Peyer's patch (tissue), 4 donors: ENCODE measurements around the gene SAPCD1. TPM values are rescaled to one million over a fixed set of nuclear protein-coding genes. Genes with fewer than 3 reads are reported as not detected.

ENCODE experiments used
- DNase-seq, 3 donors: peaks; one replicate each; pipeline ENCODE4 v3.0.0-alpha.2; 2017 to 2019
- H3K27ac ChIP-seq, 4 donors: fragments of 200-600 bp; sonication (generic); one replicate each; pipeline ENCODE4 v1.5.1; 2016 to 2019
- H3K27me3 ChIP-seq, 2 donors: fragments of 200-600 bp; sonication (generic); one replicate each; pipeline ENCODE4 v1.5.1; 2019
- H3K36me3 ChIP-seq, 3 donors: fragments of 200-600 bp; sonication (generic); one replicate each; pipeline ENCODE4 v1.5.1; 2016 to 2019
- H3K4me1 ChIP-seq, 4 donors: fragments of 200-600 bp; sonication (generic); one replicate each; pipeline ENCODE4 v1.5.1; 2016 to 2019
- H3K4me3 ChIP-seq, 4 donors: fragments of 200-600 bp; sonication (generic); 1 replicate in 3 of 4; 2 replicates in 1 of 4; pipeline ENCODE4 v1.5.1; 2016 to 2019; ENCODE audit warnings: mild to moderate bottlenecking in 1 of 4
- H3K9me3 ChIP-seq, 4 donors: fragments of 200-600 bp; sonication (generic); one replicate each; pipeline ENCODE4 v1.5.1; 2016 to 2019; ENCODE audit warnings: mild to moderate bottlenecking in 1 of 4
- POLR2A ChIP-seq, 2 donors: fragments of 450-650 bp; IDR thresholded peaks; one replicate each; pipeline ENCODE4 v1.5.1; 2017; ENCODE audit warnings: antibody characterized with exemption in 2 of 2, mild to moderate bottlenecking in 2 of 2, moderate library complexity in 2 of 2
- total RNA-seq, 4 donors: library from RNA; depleted of rRNA; stranded (reverse); fragments of >200 nt; gene quantifications; one replicate each; pipeline ENCODE4 v1.1.0, GENCODE V29; 2016
- TF ChIP-seq, protein P1 (sequence below), 6 experiments: fragments of 450-650 bp in 4 of 6; fragments of 200-600 bp in 2 of 6; sonication (generic) in 1 of 6; IDR thresholded peaks; one replicate each; pipeline ENCODE4 v1.5.1; 2017 to 2019; ENCODE audit warnings: antibody characterized with exemption in 6 of 6, mild to moderate bottlenecking in 3 of 6, moderate library complexity in 1 of 6

The SAPCD1 gene
- 10 to 100 TPM in 1 of 4 donors, 1 to 10 TPM in 3; 6.6 to 10.3 (median 9.5) TPM for total RNA-seq

DNA sequence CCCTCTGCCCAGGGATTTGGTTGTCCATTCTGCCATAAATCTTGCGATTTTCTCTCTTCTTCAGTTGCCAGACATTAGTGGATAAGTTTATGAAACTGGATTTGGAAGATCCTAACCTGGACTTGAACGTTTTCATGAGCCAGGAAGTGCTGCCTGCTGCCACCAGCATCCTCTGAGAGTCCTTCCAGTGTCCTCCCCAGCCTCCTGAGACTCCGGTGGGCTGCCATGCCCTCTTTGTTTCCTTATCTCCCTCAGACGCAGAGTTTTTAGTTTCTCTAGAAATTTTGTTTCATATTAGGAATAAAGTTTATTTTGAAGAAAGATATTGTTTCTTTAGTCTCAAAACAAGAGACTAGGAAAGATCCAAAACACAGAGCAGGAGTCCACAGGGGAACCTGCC is at the start of gene SAPCD1:
Gene SAPCD1 (plus strand): TSS at position 301 of the 400 bp plus-strand sequence. CDS start 399 bp downstream, outside the sequence.
- H3K4me1 ChIP-seq: peaks cover 0 to 16% (median 0%) of the 10 kb centered on the region in 4 donors

DNA sequence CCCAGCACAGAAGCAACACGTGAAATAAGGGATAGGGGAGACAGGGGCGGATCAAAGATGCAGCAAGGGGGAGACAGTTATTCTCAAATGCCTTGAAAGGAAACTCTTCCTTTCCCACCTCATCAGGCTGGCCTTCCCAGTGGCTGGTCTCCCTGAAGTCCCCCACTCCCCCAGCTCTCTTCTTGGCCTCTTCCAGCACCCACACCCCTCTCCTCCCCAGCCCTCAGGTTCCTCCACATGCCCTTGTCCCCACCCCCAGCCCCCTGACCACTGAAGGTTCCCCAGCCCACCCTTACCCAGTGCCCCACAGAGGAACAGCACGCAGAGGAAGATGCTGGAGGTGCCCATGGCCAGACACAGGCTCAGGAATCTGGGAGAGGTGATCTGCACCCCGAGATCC is 49.0 kb upstream of the SAPCD1 start:
- H3K4me3 ChIP-seq: no peak overlapping the region
- no peaks in the 10 kb centered on the region for H3K9me3 ChIP-seq
- H3K27ac ChIP-seq: no peak overlapping the region
- no peaks in the 10 kb centered on the region for H3K27me3 ChIP-seq
- DNase-seq: no peak
- H3K36me3 ChIP-seq: no peaks in the 10 kb centered on the region
- TF ChIP-seq, protein P1, sequence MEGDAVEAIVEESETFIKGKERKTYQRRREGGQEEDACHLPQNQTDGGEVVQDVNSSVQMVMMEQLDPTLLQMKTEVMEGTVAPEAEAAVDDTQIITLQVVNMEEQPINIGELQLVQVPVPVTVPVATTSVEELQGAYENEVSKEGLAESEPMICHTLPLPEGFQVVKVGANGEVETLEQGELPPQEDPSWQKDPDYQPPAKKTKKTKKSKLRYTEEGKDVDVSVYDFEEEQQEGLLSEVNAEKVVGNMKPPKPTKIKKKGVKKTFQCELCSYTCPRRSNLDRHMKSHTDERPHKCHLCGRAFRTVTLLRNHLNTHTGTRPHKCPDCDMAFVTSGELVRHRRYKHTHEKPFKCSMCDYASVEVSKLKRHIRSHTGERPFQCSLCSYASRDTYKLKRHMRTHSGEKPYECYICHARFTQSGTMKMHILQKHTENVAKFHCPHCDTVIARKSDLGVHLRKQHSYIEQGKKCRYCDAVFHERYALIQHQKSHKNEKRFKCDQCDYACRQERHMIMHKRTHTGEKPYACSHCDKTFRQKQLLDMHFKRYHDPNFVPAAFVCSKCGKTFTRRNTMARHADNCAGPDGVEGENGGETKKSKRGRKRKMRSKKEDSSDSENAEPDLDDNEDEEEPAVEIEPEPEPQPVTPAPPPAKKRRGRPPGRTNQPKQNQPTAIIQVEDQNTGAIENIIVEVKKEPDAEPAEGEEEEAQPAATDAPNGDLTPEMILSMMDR (IDR thresholded peaks at IDR 0.05): no peak
- TF ChIP-seq POLR2A (IDR thresholded peaks at IDR 0.05): no peak
- H3K4me1 ChIP-seq: peaks cover 0 to 15% (median 1%) of the 10 kb centered on the region in 4 donors

More for the DNA sequence above, at the start of gene SAPCD1:
- H3K4me3 ChIP-seq: no peak within 1 kb of the TSS
- peak within 1 kb of the TSS in 1 of 4 donors; percentile 22 for H3K27ac ChIP-seq
- H3K9me3 ChIP-seq: no peaks in the 10 kb centered on the region
- no peak for DNase-seq
- TF ChIP-seq POLR2A (IDR thresholded peaks at IDR 0.05): no peak
- TF ChIP-seq, protein P1 (IDR thresholded peaks at IDR 0.05): no peak
- no peaks in the 10 kb centered on the region for H3K36me3 ChIP-seq
- H3K27me3 ChIP-seq: no peaks in the 10 kb centered on the region

- Histone ChIP-seq H3K27ac (peak overlapping the region in 1 of 4 donors; percentile 35), H3K36me3 (no peaks in the 10 kb centered on the region), H3K4me1 (peaks cover 0 to 15% (median 1%) of the 10 kb centered on the region in 4 donors), H3K27me3 (no peaks in the 10 kb centered on the region), H3K9me3 (no peaks in the 10 kb centered on the region), H3K4me3 (no peak overlapping the region)
- DNase-seq: no peak
- TF ChIP-seq, protein P1 (IDR thresholded peaks at IDR 0.05): no peak
- no peak for TF ChIP-seq POLR2A (IDR thresholded peaks at IDR 0.05)
Measured at GRCh38 chr6:31713991-31714684, 48.3 kb upstream of the SAPCD1 start.

DNA sequence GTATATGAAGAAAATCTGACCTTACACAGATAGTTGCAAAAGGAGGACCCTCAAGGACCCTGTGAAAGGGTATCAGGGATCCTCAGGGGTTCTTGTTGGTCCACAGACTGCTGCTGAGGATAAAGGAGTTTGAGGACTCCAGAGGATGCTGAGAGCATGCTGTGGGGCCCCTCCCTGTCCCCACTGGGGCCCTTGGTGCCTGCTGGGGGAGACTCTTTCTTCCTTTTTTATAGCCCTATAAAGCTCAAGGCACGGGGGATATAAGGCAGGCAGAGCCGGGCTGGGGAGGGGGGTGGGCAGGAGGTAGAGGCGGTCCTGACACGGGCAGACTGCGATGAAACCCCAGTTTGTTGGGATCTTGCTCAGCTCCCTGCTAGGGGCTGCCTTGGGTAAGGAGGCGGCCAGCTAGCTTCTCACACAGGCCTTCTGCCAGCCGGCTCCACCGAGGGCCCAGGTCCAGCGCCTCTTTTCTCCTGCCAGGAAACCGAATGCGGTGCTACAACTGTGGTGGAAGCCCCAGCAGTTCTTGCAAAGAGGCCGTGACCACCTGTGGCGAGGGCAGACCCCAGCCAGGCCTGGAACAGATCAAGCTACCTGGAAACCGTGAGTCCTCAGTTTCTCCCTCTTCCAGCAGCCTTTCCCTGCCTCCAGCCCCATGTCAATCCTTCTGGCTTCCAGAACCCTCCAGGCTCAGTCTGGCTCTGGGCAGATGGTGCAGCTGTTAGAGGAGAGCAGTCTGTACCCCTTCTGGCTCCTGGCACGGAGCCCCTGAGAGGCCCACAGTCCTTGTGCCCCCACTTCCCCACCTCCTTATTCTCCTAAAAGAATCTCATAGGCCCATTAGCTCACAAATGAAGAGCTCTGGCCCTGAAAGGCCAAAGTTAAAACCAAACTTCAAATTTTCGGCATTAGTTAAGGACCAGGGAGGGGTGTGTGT is 47.2 kb upstream of the SAPCD1 start, which contains the start of gene LY6G6D:
Gene LY6G6D (plus strand): TSS at position 327 of the 937 bp plus-strand sequence. CDS start 8 bp downstream, at position 335.
- TF ChIP-seq, protein P1 (IDR thresholded peaks at IDR 0.05): no peak
- H3K27ac ChIP-seq: peak within 1 kb of the TSS in 1 of 4 donors; percentile 35

GRCh38 chr6:31717499-31718222 is 44.8 kb upstream of the SAPCD1 start:
- no peak overlapping the region for H3K4me3 ChIP-seq

More for the DNA sequence above, 47.2 kb upstream of the SAPCD1 start, which contains the start of gene LY6G6D:
- Histone ChIP-seq H3K4me1 (peaks cover 0 to 15% (median 1%) of the 10 kb centered on the region in 4 donors), H3K4me3 (no peak within 1 kb of the TSS), H3K9me3 (no peaks in the 10 kb centered on the region), H3K36me3 (no peaks in the 10 kb centered on the region), H3K27me3 (no peaks in the 10 kb centered on the region)
- DNase-seq: no peak

More at GRCh38 chr6:31717499-31718222, 44.8 kb upstream of the SAPCD1 start:
- Histone ChIP-seq H3K4me1 (peaks cover 0 to 8% (median 1%) of the 10 kb centered on the region in 4 donors), H3K9me3 (no peaks in the 10 kb centered on the region), H3K27me3 (no peaks in the 10 kb centered on the region), H3K27ac (peak overlapping the region in 1 of 4 donors; percentile 39), H3K36me3 (no peaks in the 10 kb centered on the region)
- TF ChIP-seq, protein P1 (IDR thresholded peaks at IDR 0.05): no peak
- no peak for TF ChIP-seq POLR2A (IDR thresholded peaks at IDR 0.05)
- no peak for DNase-seq
